ENCODE data around the gene OSTM1. TPM values are rescaled to one million over a fixed set of nuclear protein-coding genes. Genes with fewer than 3 reads are reported as not detected.

Gene OSTM1
- polyA plus RNA-seq, 6 donors from 2014 or later: 22.3 to 35.6 (median 32.8) TPM

- DNase-seq: no peak
- Mint-ChIP-seq H3K36me3 (no peaks in the 10 kb centered on the region), H3K27ac (no peak overlapping the region), H3K27me3 (peaks cover 30 to 67% (median 47%) of the 10 kb centered on the region in 3 donors), H3K9me3 (no peaks in the 10 kb centered on the region), H3K4me3 (no peak overlapping the region), H3K4me1 (no peaks in the 10 kb centered on the region)
- ATAC-seq (ENCODE audit: low read depth in 2 of 2): no peak
Observed at GRCh38 chr6:108083349-108083748, 8.8 kb upstream of the OSTM1 start.

- no peak for ATAC-seq (ENCODE audit: low read depth in 2 of 2)
- H3K27ac Mint-ChIP-seq: no peak overlapping the region
- H3K27me3 Mint-ChIP-seq: peaks cover 30 to 67% (median 44%) of the 10 kb centered on the region in 3 donors
Observed at GRCh38 chr6:108082539-108082938, 8.0 kb upstream of the OSTM1 start.

GRCh38 chr6:108080010-108080780 is 5.7 kb upstream of the OSTM1 start:
- peaks cover 19 to 48% (median 32%) of the 10 kb centered on the region in 3 donors for H3K27me3 Mint-ChIP-seq

More at GRCh38 chr6:108082539-108082938, 8.0 kb upstream of the OSTM1 start:
- Mint-ChIP-seq H3K4me3 (no peak overlapping the region), H3K9me3 (no peaks in the 10 kb centered on the region), H3K36me3 (no peaks in the 10 kb centered on the region), H3K4me1 (no peaks in the 10 kb centered on the region)
- no peak for DNase-seq

GRCh38 chr6:108078191-108078590 is 3.6 kb upstream of the OSTM1 start:
- DNase-seq: no peak
- Mint-ChIP-seq H3K9me3 (no peaks in the 10 kb centered on the region), H3K4me1 (peaks cover 6 to 20% (median 11%) of the 10 kb centered on the region in 3 donors), H3K27me3 (peaks cover 19 to 38% (median 32%) of the 10 kb centered on the region in 3 donors), H3K27ac (no peak overlapping the region), H3K36me3 (no peaks in the 10 kb centered on the region), H3K4me3 (no peak overlapping the region)
- no peak for ATAC-seq (ENCODE audit: low read depth in 2 of 2)

More at GRCh38 chr6:108080010-108080780, 5.7 kb upstream of the OSTM1 start:
- ATAC-seq (ENCODE audit: low read depth in 2 of 2): no peak
- Mint-ChIP-seq H3K27ac (peak overlapping the region in 1 of 6 donors; percentile 43), H3K36me3 (no peaks in the 10 kb centered on the region), H3K4me1 (peaks cover 0 to 8% (median 0%) of the 10 kb centered on the region in 3 donors), H3K4me3 (no peak overlapping the region), H3K9me3 (no peaks in the 10 kb centered on the region)
- DNase-seq: no peak

GRCh38 chr6:108074057-108074358 is 533 bp downstream of the OSTM1 start:
- peak; percentile 16 to 17 for ATAC-seq (ENCODE audit: low read depth in 2 of 2)

GRCh38 chr6:108071736-108072276 is 2.7 kb downstream of the OSTM1 start:
- no peaks in the 10 kb centered on the region for H3K36me3 Mint-ChIP-seq
- H3K9me3 Mint-ChIP-seq: no peaks in the 10 kb centered on the region
- DNase-seq: no peak
- peaks cover 8 to 26% (median 14%) of the 10 kb centered on the region in 3 donors for H3K4me1 Mint-ChIP-seq
- ATAC-seq (ENCODE audit: low read depth in 2 of 2): no peak
- H3K27ac Mint-ChIP-seq: no peak overlapping the region
- no peaks in the 10 kb centered on the region for H3K27me3 Mint-ChIP-seq
- H3K4me3 Mint-ChIP-seq: peak overlapping the region in 1 of 8 donors; percentile 61

More at GRCh38 chr6:108074057-108074358, 533 bp downstream of the OSTM1 start:
- no peaks in the 10 kb centered on the region for H3K9me3 Mint-ChIP-seq
- peak overlapping the region; percentile 78 to 97 (median 92) for H3K4me3 Mint-ChIP-seq
- peak overlapping the region; percentile 82 to 97 (median 91) for H3K27ac Mint-ChIP-seq
- H3K36me3 Mint-ChIP-seq: no peaks in the 10 kb centered on the region
- no peak for DNase-seq
- no peaks in the 10 kb centered on the region for H3K27me3 Mint-ChIP-seq
- peaks cover 8 to 26% (median 14%) of the 10 kb centered on the region in 3 donors for H3K4me1 Mint-ChIP-seq

GRCh38 chr6:108068618-108069017 is 5.9 kb downstream of the OSTM1 start:
- H3K4me3 Mint-ChIP-seq: no peak overlapping the region
- no peaks in the 10 kb centered on the region for H3K9me3 Mint-ChIP-seq
- H3K4me1 Mint-ChIP-seq: peaks cover 7 to 13% (median 7%) of the 10 kb centered on the region in 3 donors
- no peaks in the 10 kb centered on the region for H3K36me3 Mint-ChIP-seq
- no peak overlapping the region for H3K27ac Mint-ChIP-seq
- ATAC-seq (ENCODE audit: low read depth in 2 of 2): peak; percentile 91 to 93
- H3K27me3 Mint-ChIP-seq: no peaks in the 10 kb centered on the region
- DNase-seq: peak; percentile 25

GRCh38 chr6:108068182-108068581 is 6.4 kb downstream of the OSTM1 start:
- Mint-ChIP-seq H3K27me3 (no peaks in the 10 kb centered on the region), H3K27ac (no peak overlapping the region), H3K9me3 (no peaks in the 10 kb centered on the region), H3K4me3 (no peak overlapping the region), H3K4me1 (peaks cover 2 to 9% (median 3%) of the 10 kb centered on the region in 3 donors), H3K36me3 (no peaks in the 10 kb centered on the region)
- ATAC-seq (ENCODE audit: low read depth in 2 of 2) (no peak), DNase-seq (no peak)

GRCh38 chr6:108052706-108053105 is 21.8 kb downstream of the OSTM1 start:
- no peaks in the 10 kb centered on the region for H3K27me3 Mint-ChIP-seq
- H3K9me3 Mint-ChIP-seq: no peaks in the 10 kb centered on the region
- peaks cover 0 to 4% (median 0%) of the 10 kb centered on the region in 3 donors for H3K4me1 Mint-ChIP-seq
- ATAC-seq (ENCODE audit: low read depth in 2 of 2): no peak
- H3K27ac Mint-ChIP-seq: peak overlapping the region in 3 of 6 donors; percentile 81 to 92 (median 83)
- H3K36me3 Mint-ChIP-seq: peaks cover under 1 to 12% of the 10 kb centered on the region in 2 donors
- no peak for DNase-seq
- no peak overlapping the region for H3K4me3 Mint-ChIP-seq

- peak overlapping the region in 1 of 6 donors; percentile 4 for H3K27ac Mint-ChIP-seq
- H3K4me3 Mint-ChIP-seq: peak overlapping the region in 1 of 8 donors; percentile 22
- H3K27me3 Mint-ChIP-seq: no peaks in the 10 kb centered on the region
- H3K36me3 Mint-ChIP-seq: peaks cover 11 to 24% of the 10 kb centered on the region in 2 donors
- DNase-seq (no peak), ATAC-seq (ENCODE audit: low read depth in 2 of 2) (no peak)
- H3K4me1 Mint-ChIP-seq: peaks cover 0 to 2% (median 0%) of the 10 kb centered on the region in 3 donors
- H3K9me3 Mint-ChIP-seq: no peaks in the 10 kb centered on the region
Observed at GRCh38 chr6:108051481-108051880, 23.1 kb downstream of the OSTM1 start.

- H3K36me3 Mint-ChIP-seq: peaks cover 24 to 32% of the 10 kb centered on the region in 2 donors
- no peak overlapping the region for H3K4me3 Mint-ChIP-seq
Observed at GRCh38 chr6:108039681-108040080, 34.9 kb downstream of the OSTM1 start.

GRCh38 chr6:108036884-108037283 is 37.7 kb downstream of the OSTM1 start:
- no peaks in the 10 kb centered on the region for H3K27me3 Mint-ChIP-seq
- ATAC-seq (ENCODE audit: low read depth in 2 of 2) (no peak), DNase-seq (no peak)
- no peak overlapping the region for H3K4me3 Mint-ChIP-seq
- H3K27ac Mint-ChIP-seq: no peak overlapping the region
- H3K36me3 Mint-ChIP-seq: peaks cover 32 to 33% of the 10 kb centered on the region in 2 donors
- H3K9me3 Mint-ChIP-seq: no peaks in the 10 kb centered on the region
- H3K4me1 Mint-ChIP-seq: no peaks in the 10 kb centered on the region

More at GRCh38 chr6:108039681-108040080, 34.9 kb downstream of the OSTM1 start:
- no peak overlapping the region for H3K27ac Mint-ChIP-seq
- no peaks in the 10 kb centered on the region for H3K4me1 Mint-ChIP-seq
- no peaks in the 10 kb centered on the region for H3K9me3 Mint-ChIP-seq
- ATAC-seq (ENCODE audit: low read depth in 2 of 2) (no peak), DNase-seq (no peak)
- H3K27me3 Mint-ChIP-seq: no peaks in the 10 kb centered on the region

- no peak for DNase-seq
- H3K27me3 Mint-ChIP-seq: no peaks in the 10 kb centered on the region
- no peak overlapping the region for H3K4me3 Mint-ChIP-seq
- no peaks in the 10 kb centered on the region for H3K9me3 Mint-ChIP-seq
- H3K27ac Mint-ChIP-seq: no peak overlapping the region
- H3K36me3 Mint-ChIP-seq: peaks cover 9 to 19% of the 10 kb centered on the region in 2 donors
- no peak for ATAC-seq (ENCODE audit: low read depth in 2 of 2)
- H3K4me1 Mint-ChIP-seq: no peaks in the 10 kb centered on the region
Observed at GRCh38 chr6:108031968-108032367, 42.6 kb downstream of the OSTM1 start.

GRCh38 chr6:108030211-108030610 is 44.3 kb downstream of the OSTM1 start:
- H3K4me1 Mint-ChIP-seq: no peaks in the 10 kb centered on the region
- H3K36me3 Mint-ChIP-seq: peaks cover 0 to 10% of the 10 kb centered on the region in 2 donors
- no peaks in the 10 kb centered on the region for H3K9me3 Mint-ChIP-seq
- no peak for DNase-seq
- H3K4me3 Mint-ChIP-seq: no peak overlapping the region
- H3K27me3 Mint-ChIP-seq: no peaks in the 10 kb centered on the region
- ATAC-seq (ENCODE audit: low read depth in 2 of 2): no peak
- H3K27ac Mint-ChIP-seq: peak overlapping the region in 2 of 6 donors; percentile 30 to 56

Measured in naive B cell (primary cell).